ENCODE measurements around the gene AJUBA. TPM values are rescaled to one million over a fixed set of nuclear protein-coding genes. Genes with fewer than 3 reads are reported as not detected.
"Not testable (repeated sequence)": the region's sequence is repeated elsewhere in the genome, so short reads cannot be mapped to it uniquely, and the experiment has no call there.

Gene AJUBA
- polyA plus RNA-seq, 4 donors: 75.1 to 106 (median 89.7) TPM

DNA sequence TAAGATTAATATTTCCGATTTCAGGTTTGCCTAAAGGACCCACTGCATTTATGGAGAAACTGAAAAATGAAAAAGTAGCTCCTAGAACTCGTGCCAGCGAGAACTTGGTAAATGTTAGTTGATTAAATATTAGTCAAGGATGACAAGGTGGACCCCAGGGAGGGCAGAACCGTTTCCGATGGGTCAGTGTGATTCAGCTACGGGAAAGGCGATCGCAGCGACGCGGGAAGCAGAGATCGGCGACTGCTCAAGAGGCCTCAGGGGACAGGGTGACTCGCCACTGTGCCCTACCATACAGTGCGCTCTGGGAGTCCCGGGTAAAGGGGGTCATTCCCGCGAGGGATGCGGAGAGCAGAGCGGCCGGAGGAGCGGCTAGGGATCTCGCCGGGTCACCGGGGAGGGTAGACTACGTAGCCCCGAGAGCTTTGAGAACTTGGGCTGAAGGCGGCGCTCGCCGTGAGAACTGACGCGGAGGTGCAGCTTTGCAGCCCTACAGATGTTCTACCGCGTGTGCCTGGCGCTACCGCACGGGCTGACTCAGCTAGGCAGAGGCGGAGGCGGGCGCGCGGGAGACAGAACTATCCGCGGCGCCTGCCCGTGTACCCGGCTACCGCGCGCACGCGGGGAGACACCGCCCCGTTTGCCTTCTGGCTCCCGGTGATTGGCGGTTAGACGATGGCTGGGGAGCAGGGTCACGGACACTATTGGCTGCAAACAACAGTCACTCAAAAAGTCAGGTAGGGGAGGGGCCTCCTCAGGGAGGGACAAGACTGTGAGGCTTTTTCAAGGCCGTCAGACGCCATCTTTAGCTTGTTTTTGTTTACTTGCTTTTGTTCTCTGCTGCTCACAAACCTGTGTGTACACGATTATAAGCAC, 24.4 kb upstream of the AJUBA start:
- peak; percentile 91 to 98 (median 95) for DNase-seq (ENCODE audit: low read depth in 4 of 4, low spot score in 2 of 4)

DNA sequence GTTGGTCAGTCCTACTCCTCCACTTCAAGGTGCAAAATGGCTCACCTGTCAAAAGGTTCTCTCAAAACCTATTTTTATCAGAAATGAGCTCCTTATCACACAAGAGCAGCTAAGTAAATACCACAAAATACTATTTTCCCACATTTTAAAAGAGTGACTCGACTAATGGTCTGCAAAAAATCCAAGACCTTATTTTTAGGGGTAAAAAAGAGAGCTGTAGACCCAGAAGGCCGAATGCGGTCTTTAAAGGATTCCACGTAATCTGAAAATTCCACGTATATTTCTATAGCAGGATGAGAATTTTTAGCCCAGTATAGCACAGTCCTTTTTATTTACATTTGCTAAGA, 23.8 kb upstream of the AJUBA start:
- no peak for DNase-seq (ENCODE audit: low read depth in 4 of 4, low spot score in 2 of 4)

DNA sequence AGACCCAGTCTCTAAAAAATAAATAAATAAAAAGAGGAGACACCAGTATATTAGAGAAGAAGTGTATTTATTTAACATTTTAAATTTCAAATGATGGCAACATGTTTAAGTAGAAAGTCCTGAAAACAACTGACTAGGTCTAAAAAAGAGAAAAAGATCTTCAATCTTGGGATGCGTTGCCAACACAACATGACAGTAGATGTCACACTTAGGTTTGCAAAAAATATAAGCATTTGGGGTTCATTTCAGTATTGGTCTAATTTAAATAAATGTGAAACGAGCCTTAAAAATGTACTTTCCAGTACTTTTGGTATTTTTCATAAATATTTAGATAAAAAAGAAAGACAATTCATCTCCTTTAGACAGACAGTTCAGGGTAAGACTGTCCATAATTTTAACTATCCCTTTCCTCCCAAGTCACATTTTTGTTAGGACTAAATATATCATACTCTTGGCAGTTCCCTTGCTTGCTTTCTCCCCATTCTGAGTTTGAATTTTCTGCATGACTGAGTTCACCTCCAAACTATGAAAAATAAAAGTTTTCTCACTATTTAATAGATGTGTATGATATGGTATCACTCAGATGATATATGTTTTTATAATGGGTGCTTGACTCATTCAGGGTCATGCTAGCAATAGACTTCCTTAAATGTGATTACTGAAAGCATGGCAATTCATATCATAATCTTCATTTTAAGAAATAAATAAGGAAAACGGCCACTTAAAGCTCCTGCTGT, 23.3 kb upstream of the AJUBA start:
- no peak for DNase-seq (ENCODE audit: low read depth in 4 of 4, low spot score in 2 of 4)

DNA sequence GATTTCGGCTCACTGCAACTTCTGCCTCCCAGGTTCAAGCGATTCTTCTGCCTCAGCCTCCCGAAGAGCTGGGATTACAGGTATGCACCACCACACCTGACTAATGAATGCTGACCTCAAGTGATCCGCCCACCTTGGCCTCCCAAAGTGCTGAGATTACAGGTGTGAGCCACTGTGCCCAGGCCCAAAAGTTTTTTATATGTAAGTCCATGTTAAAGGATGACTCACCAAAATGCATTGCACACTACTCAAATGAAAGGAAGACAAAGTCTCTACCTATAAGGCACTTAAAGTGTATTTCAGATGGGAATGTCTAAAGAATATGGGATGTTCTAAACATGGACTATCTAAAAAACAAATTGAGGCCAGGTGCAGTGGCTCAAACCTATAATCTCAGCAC, 21.9 kb upstream of the AJUBA start:
- DNase-seq (ENCODE audit: low read depth in 4 of 4, low spot score in 2 of 4): not testable (repeated sequence)

DNA sequence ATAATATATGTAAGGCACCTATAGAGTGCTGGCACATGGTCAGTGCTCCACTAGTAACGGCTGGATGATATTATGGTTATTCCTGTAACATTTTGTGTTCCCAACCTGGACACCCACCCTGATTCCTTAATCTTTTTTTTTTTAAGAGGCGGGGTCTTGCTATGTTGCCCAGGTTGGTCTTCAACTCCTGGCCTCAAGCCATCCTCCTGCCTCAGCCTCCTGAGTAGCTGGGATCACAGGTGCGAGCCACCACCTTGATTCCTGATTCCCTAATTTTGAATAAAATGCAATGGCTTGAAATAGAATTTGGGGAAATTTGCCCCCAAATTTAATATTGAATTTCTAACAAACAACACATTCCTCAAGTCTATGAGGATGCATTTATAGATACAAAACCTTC, 20.2 kb upstream of the AJUBA start:
- DNase-seq (ENCODE audit: low read depth in 4 of 4, low spot score in 2 of 4): no peak

DNA sequence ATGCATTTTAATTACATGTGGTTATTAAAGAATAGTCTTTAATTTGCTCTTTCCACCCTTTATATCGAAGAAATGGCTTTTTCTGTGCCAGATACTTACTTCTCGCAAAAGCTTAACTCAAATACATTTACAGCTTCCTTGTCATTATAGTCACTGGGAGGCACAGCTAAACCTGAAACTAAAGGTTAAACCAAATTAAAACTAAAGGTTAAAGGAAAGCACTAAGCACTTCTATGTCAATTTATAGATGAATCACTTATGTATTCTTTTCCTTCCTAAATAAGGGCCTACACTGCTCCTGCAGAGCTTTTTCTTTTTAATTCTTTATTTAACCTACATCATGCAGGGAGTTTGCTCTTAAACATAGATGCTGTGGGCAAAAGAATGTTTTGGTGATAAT, 18.5 kb upstream of the AJUBA start:
- DNase-seq (ENCODE audit: low read depth in 4 of 4, low spot score in 2 of 4): no peak

DNA sequence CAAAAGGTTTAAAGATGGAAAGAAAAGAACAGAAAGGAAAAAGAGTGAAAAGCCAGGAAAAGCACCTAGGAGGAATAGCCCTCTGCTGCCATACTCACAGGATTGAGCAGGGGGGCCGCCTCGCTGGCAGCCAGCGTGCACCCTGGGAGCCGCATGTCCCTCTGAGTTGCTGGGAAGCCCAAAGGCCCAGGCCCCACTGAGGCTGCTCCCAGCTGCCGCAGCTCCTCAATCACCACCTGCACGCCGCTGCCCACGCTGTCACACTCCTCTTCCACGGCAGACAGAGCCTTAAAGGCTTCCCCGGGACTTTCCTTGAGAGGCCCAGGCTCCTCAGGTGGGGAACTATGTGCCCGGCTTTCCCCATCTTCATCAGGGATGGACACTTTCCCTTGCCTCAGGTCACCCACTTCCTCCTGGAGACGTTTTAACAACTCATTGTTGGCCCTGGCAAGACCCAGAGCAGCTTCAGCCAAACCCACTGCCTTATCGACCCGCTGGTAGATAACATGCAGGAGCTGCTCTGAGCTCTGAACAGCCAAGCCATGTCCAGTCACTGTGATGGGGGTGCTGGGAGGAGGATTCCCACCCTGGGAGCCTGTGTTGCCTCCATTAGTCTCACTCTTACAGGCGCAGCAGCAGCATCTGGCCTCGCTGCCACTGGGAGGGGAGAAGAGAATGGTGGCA, 16.1 kb upstream of the AJUBA start:
- no peak for DNase-seq (ENCODE audit: low read depth in 4 of 4, low spot score in 2 of 4)

DNA sequence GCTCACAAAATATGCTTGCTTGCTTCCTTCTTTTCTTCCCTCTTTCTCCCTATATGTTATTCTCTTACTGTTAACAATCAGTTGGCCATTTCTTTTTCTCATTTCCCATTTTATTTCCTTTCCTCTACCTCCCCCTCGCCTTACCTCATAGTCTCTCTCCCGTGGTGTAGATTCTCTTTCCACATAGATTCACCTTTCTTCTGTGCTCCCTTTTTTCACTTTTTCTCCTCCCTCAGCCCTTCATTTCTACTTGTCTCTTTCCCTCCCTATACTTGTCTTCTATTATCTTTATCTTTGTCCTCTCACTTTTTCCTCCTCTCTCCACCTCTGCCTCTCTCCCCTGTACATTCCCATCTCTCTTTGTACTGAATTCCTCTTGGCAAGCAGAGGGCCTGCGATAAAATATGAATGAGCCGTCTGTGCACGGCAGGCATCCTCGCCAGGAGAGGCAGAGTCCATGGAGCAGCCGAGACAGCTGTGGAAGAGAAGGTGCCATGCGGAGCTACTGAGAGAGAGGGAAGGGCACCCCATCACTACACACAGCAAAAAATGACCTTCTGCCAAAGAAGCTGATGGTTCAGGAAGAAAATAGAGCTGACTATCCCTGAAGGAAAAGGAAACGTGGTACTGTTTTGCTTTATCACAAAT, 15.4 kb upstream of the AJUBA start:
- no peak for DNase-seq (ENCODE audit: low read depth in 4 of 4, low spot score in 2 of 4)

DNA sequence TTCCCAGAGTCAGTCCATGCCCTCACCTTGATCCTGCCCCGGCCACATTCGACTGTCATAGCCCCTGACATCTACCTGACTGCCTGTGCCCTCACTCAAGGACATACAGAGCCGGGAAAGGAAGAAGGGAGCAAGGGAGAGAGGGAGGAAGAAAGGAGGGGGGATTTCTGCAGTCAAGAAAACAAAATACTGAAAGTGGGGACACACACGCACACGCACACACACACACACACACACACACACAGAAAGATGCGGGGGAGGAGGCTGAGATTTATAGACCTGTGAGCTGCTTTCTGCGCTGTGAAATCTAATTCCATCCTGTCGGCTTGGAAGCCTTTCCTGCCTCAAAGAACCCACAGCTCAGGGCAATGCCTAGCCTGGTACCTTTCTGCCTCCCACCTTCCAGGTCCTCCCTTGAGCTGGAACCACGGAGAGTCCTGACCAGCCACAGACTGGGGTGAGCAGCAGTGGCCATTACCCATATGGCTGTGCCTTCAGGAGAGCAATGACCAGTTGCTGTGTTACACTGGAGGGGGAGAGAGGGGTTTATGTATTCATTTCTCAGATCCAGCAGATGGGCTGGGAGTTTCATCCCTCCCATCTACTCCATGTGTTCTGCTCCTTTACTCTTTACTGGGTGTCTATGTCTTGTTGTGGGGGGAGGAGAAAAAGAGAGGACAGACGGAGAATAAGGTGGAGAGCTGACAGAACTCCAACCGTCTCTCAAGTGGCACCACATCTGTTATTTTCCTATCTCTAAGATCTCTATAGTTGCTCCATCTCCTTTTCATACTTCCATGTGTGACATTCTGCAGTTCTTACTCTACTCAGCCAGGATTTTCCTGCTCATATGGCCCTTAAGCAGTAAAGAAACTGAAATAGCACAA, 14.7 kb upstream of the AJUBA start:
- no peak for DNase-seq (ENCODE audit: low read depth in 4 of 4, low spot score in 2 of 4)

DNA sequence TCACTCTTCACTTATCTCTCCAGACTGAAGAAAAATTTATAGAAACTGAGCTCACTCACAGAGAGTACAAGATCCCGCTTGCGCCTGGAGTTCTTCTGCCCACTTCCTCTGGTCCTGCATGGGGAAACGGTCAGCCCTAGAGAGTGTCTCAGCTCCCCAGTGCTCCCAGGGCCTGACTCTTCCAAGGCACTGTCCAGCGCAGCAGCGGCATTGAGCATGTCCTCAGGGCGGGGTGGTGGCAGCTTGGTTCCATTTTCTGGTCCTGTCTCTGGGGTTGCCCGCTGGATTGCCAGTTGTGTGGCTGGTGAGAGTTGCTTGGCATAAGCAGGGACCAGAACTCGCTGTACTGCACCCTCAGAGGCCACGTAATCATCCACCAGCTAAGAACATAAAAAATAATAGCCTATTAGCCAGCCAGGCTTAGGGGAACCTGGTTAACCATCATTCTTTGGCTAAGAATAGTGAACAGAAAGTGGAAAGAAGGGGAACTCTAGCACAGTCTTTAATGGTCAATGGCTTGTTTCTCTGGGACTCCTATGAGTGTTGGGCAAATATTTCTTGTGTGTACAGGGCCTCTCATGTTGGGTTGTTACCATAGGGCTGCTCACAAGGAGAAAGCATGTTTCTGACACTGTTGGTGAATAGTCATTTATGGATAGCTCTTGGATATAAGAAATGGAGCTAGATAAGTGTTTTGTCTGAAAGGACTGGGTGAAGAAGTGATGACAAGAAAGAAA, 13.7 kb upstream of the AJUBA start:
- no peak for DNase-seq (ENCODE audit: low read depth in 4 of 4, low spot score in 2 of 4)

DNA sequence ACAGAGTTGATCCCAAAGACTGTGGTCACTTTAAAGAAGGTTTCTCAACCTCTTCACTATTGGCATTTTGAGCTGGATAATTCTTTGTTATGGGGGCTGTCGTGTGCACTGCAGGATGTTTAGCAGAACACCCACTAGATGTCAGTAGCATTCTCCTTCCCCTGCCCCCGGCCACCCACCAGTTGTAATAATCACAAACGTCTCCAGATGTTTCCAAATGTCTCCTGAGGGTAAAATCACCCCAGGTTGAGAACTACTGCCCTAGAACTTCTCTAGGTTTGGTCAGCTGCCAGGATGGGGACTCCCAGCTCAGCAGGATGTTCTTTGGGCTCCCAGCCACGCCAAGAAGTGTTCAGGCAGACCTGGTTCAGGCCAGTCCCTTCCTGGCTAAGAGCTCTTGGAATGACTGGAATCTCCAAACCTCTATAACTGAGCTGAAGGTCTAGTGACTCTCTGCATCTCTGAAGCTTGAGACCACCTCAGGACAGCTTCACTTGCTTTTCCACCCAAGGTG, 12.5 kb upstream of the AJUBA start:
- DNase-seq (ENCODE audit: low read depth in 4 of 4, low spot score in 2 of 4): no peak

DNA sequence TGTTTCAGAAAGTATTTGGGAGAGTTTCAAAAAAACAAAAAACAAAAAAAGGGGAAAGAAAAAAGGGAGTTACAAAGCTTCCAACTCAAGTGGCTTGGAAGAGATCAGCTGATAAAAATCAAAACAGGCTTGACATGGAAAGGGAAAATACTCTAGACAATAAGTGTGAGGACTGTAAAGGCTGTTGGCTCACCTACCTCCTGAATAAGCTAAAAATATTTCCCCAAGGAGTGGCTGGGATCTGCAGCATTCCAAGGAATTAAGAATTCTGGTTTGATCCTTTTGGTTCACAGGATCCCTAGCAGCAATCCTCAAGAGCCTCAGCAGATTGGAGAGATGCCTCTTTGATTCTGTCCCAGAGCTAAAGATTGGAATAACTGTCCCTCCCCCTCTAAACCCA, 11.2 kb upstream of the AJUBA start:
- DNase-seq (ENCODE audit: low read depth in 4 of 4, low spot score in 2 of 4): no peak

DNA sequence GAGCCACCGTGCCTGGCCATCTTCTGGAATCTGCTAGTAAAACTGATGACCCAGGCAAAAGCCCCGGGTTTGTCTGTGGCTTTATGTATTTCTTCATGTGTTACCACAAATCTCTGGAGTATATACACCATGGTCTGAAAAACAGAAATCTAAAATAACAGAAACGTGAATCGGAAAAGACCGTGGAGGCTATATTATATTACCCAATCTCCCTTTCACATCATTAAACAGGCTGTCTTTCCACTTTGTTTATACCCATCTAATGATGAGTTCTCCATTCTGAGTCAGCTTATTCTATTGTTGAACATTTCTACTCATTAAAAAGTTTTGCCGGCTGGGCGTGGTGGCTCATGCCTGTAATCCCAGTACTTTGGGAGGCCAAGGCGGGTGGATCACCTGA, 9.5 kb upstream of the AJUBA start:
- no peak for DNase-seq (ENCODE audit: low read depth in 4 of 4, low spot score in 2 of 4)

DNA sequence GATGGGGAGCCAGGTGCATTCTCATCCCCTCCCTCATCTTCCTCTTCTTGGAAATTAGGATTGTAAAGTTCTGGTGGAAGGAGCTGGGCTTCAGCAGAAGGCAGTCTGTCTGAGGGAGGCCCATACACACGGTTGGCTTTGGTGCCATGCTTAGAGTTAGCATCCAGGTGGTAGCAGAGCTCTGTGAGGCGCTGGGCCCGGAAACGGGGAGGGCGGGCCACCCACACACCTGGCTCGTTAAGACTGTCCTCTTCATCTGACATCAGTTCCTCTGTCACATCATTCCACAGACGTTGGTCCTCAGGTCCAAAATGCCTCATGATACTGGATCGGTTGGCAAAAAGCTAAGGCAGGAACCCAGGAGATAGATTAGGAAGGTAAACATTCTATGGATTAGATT, 4.9 kb upstream of the AJUBA start:
- DNase-seq (ENCODE audit: low read depth in 4 of 4, low spot score in 2 of 4): no peak

DNA sequence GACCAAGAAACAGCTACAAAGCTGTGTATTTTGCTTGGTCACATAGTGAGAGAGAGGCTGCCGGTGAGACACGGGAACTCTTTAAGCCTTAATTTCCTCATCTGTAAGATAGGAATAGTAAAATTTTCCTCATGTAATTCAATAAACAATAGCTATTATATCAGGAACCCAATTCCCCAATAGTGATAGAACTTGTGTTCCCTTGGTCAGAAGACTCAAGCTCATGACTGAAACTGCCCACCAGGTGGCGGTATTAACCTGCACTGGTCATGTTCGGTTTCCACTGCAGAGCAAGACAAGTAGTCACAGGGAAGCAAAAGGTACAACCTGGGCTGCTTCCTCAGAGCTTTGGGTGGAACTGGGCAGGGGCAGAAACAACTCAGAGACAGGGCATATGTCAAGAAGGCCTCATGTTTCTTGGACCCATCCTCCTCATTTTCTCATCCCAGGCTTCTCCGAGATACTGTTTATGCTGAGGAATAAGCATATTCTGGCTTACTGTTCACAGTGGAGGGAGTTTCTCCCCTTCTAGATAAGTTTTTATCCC, 4.2 kb upstream of the AJUBA start:
- DNase-seq (ENCODE audit: low read depth in 4 of 4, low spot score in 2 of 4): no peak

DNA sequence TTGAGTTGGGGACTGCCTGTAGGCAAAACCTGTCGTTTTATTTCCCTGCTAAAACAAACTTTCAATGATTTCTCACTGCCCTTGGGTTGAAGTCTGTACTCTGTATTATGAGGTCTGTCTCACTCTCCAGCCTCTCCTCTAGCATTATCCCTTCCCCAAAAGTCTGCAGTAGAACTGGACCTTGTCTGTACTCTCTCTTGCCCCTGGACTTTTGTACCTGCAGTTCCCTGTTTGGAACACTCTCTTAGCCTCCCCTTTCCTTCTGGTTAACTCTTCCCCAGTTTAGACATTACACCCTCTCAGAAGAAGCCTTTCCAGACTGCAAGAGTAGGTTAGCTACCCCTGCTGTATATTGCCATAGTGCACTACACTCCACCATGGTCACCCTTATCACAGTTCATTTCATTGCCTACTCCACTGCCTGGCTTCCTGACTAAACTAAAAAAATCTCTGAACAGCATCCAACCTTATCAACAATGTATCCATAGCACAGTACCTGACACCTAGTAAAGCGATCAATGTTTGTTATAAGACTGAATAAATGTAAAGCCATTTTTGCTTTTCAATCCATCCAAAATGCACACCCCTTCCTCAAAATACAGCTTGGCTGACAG, 3.6 kb upstream of the AJUBA start:
- DNase-seq (ENCODE audit: low read depth in 4 of 4, low spot score in 2 of 4): no peak

DNA sequence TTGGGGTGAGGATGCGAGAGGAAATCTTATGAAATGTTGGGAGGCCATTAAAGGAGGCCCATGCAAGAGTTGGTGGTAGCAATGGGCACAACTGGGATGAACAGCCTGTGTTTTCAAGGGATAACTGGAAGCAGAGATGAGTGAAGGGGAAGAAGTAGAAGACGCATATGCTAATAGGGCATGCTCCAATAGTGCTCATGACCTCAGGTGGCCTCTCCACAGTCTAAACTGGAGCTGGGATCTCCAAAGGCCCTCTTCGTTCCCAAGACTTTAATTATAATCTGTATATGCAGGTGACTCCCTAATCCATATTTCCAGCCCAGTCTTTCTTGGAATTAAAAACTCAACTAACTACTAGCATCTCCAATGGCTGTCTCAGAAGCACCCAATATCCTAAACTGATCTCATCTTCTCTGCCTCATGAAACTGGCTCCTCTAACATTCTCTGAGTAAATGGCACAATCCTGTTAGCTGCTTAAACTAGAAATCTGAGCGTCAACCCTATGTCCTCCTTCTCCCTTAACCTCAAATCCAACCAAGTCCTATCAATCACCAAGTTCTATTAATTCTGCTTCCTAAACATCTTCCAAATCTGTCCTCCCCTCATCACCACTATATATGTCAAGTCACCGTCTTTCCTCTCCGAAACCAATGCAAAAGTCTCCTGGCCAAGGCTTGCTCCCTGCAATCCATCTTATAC, 2.8 kb upstream of the AJUBA start:
- no peak for DNase-seq (ENCODE audit: low read depth in 4 of 4, low spot score in 2 of 4)

Data from left renal cortex interstitium (tissue), 4 donors.